GM23338 (cell line): ENCODE data around the gene DNAJB12. TPM values are rescaled to one million over a fixed set of nuclear protein-coding genes. Genes with fewer than 3 reads are reported as not detected.
"Not testable (repeated sequence)": the region's sequence is repeated elsewhere in the genome, so short reads cannot be mapped to it uniquely, and the experiment has no call there.

Experiments used
- ATAC-seq: fragments of 200-7000 bp; cut with Tn5 transposase; 3 replicates; pipeline ENCODE4 v1.9.1; 2020
- DNase-seq: peaks from one replicate; pipeline ENCODE4 v3.0.0-alpha.2; 2015; ENCODE audit warnings: low spot score
- H2AFZ ChIP-seq: fragments of 200-600 bp; sonication (generic); 2 replicates; pipeline ENCODE4 v1.8.0; 2016; ENCODE audit warnings: antibody characterized with exemption, mild to moderate bottlenecking, moderate library complexity
- H3F3A ChIP-seq: fragments of 200-600 bp; sonication (generic); replicated peaks from 2 replicates; pipeline ENCODE4 v1.8.0; 2017; ENCODE audit warnings: antibody characterized with exemption, mixed run types, low read depth
- H3K27ac ChIP-seq: fragments of 200-600 bp; sonication (generic); 2 replicates; pipeline ENCODE4 v1.6.1; 2016; ENCODE audit warnings: low read depth
- H3K27me3 ChIP-seq: fragments of 200-600 bp; sonication (generic); 2 replicates; pipeline ENCODE4 v1.8.0; 2016; ENCODE audit warnings: mild to moderate bottlenecking, mixed run types, moderate library complexity; ENCODE audit not compliant: insufficient read depth
- H3K36me3 ChIP-seq: fragments of 200-600 bp; sonication (generic); 2 replicates; pipeline ENCODE4 v1.8.0; 2016; ENCODE audit warnings: mild to moderate bottlenecking; ENCODE audit not compliant: insufficient read depth
- H3K4me1 ChIP-seq: fragments of 200-600 bp; sonication (generic); 2 replicates; pipeline ENCODE4 v1.8.0; 2016; ENCODE audit warnings: mild to moderate bottlenecking, moderate library complexity; ENCODE audit not compliant: insufficient read depth
- H3K4me2 ChIP-seq: fragments of 200-600 bp; sonication (generic); 2 replicates; pipeline ENCODE4 v1.7.1; 2017; ENCODE audit warnings: mixed run types
- H3K4me3 ChIP-seq: fragments of 200-600 bp; sonication (generic); 2 replicates; pipeline ENCODE4 v1.6.1; 2016; ENCODE audit warnings: mixed run types
- H3K79me2 ChIP-seq: fragments of 200-600 bp; sonication (generic); replicated peaks from 2 replicates; pipeline ENCODE4 v1.8.0; 2017; ENCODE audit warnings: mild to moderate bottlenecking; ENCODE audit not compliant: insufficient read depth
- H3K9me2 ChIP-seq: fragments of 200-600 bp; sonication (generic); 2 replicates; pipeline ENCODE4 v1.8.0; 2017; ENCODE audit not compliant: insufficient read depth
- H4K20me1 ChIP-seq: fragments of 200-600 bp; sonication (generic); replicated peaks from 2 replicates; pipeline ENCODE4 v1.8.0; 2017; ENCODE audit warnings: mild to moderate bottlenecking; ENCODE audit not compliant: insufficient read depth
- H3K27ac Mint-ChIP-seq: 2 replicates; pipeline ENCODE4 v1.8.0; 2020; ENCODE audit warnings: inconsistent platforms, mild to moderate bottlenecking, moderate library complexity, mixed read lengths
- H3K27me3 Mint-ChIP-seq: 3 replicates; pipeline ENCODE4 v1.8.0; 2022; ENCODE audit warnings: low read depth, mild to moderate bottlenecking, moderate library complexity, mixed read lengths, inconsistent platforms; ENCODE audit not compliant: insufficient read depth, poor library complexity
- H3K36me3 Mint-ChIP-seq: 3 replicates; pipeline ENCODE4 v1.8.0; 2021; ENCODE audit warnings: low read depth, mild to moderate bottlenecking, inconsistent platforms, moderate library complexity, mixed read lengths
- H3K4me1 Mint-ChIP-seq: 3 replicates; pipeline ENCODE4 v1.8.0; 2020; ENCODE audit warnings: mild to moderate bottlenecking, inconsistent platforms, mixed read lengths
- H3K4me3 Mint-ChIP-seq: 3 replicates; pipeline ENCODE4 v1.8.0; 2021; ENCODE audit warnings: moderate library complexity, mild to moderate bottlenecking, inconsistent platforms, mixed read lengths
- H3K9me3 Mint-ChIP-seq: 3 replicates; pipeline ENCODE4 v1.8.0; 2020; ENCODE audit warnings: moderate library complexity, mild to moderate bottlenecking, inconsistent platforms, mixed read lengths
- CREB1 ChIP-seq: fragments of 250-450 bp; sonication (Bioruptor Pico); IDR thresholded peaks from 2 replicates; pipeline ENCODE4 v1.5.0; 2020; ENCODE audit warnings: low read depth, mild to moderate bottlenecking, moderate library complexity
- EZH2phosphoT487 ChIP-seq: fragments of 200-600 bp; sonication (generic); IDR thresholded peaks from one replicate; pipeline ENCODE4 v1.8.1; 2018; ENCODE audit warnings: antibody characterized with exemption; ENCODE audit not compliant: unreplicated experiment
- STAT1 ChIP-seq: IDR thresholded peaks from one replicate; pipeline ENCODE4 v1.6.1; 2016; ENCODE audit warnings: antibody characterized with exemption; ENCODE audit not compliant: unreplicated experiment
- ZNF462 ChIP-seq: fragments of 250-450 bp; sonication (Bioruptor Pico); IDR thresholded peaks from 2 replicates; pipeline ENCODE4 v1.5.0; 2020; ENCODE audit warnings: mild to moderate bottlenecking, moderate library complexity
- polyA plus RNA-seq: library from polyadenylated mRNA; unstranded; fragments of >200 nt; fragmentation: Nextera tagmentation; extraction: Ambion mirVana; gene quantifications from 2 replicates; pipeline ENCODE4 v1.2.1, GENCODE V29; 2016
- total RNA-seq: library from RNA; depleted of rRNA; stranded (reverse); fragments of >200 nt; shearing (Covaris generic); gene quantifications from 2 replicates; pipeline ENCODE4 v1.2.3, GENCODE V29; 2014
- TF ChIP-seq, protein P1 (sequence below): IDR thresholded peaks from one replicate; pipeline ENCODE4 v1.6.1; 2018; ENCODE audit warnings: antibody characterized with exemption; ENCODE audit not compliant: unreplicated experiment

The DNAJB12 gene
- total and polyA plus RNA-seq, 2 experiments from 2014 or later = 12.8 to 16.0 TPM

DNA sequence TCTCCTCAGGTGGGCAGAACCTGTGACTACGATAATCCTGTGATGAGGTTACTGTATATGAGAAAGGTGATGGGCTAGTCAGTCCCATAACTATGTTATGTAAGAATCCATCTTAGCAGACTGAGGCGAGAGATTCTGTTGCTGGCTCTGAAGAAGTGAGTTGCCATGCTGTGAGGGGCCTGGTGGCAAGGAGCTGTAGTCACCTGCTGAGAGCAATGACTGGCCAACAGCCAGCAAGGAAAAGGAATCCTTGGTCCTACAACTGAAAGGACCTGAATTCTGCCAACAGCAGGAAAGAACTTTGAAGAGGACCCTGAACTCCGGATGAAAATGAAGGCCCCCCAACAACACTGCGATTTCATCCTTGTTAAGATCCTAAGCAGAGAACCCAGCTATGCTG, 31.0 kb upstream of the DNAJB12 start (continued):
- TF ChIP-seq EZH2phosphoT487 = no peak
- TF ChIP-seq CREB1 (CRISPR knock-in tag) = no peak

- H3K4me1 Mint-ChIP-seq = peaks cover 35% of the 10 kb centered on the region
- H3K9me2 ChIP-seq, H2AFZ ChIP-seq, H3K27me3 ChIP-seq, H3K27me3 Mint-ChIP-seq, H3K79me2 ChIP-seq, H3K9me3 Mint-ChIP-seq, H3K4me2 ChIP-seq, H3K27ac ChIP-seq, H3K36me3 ChIP-seq, H4K20me1 ChIP-seq, H3F3A ChIP-seq, DNase-seq, H3K36me3 Mint-ChIP-seq, H3K4me3 ChIP-seq, H3K4me3 Mint-ChIP-seq: not testable (repeated sequence)
- peak overlapping the region; percentile 70 for H3K27ac Mint-ChIP-seq
- H3K4me1 ChIP-seq = peaks cover 11% of the 10 kb centered on the region
- peak; percentile 45 for ATAC-seq
Observed at GRCh38 chr10:72384982-72385381, 30.3 kb upstream of the DNAJB12 start.

DNA sequence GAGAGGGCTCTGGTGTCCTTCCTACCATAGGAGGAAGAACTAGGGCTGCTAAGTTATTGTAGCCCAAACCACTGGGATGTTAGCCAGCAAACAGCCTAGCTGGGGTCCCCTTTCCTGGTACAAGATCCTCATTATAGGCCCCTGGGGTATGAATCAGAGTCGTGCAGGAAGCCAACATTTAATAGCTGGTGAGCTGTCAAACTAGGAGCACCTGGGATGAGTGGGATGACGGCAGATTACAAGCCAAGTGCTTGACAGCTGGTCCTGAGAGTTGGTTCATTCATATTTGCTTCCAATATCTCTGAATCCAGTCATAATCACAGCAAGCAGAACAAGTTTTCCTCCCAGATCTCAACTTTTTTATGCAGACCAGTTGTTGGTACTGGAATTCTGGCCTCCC, 25.1 kb upstream of the DNAJB12 start:
- Mint-ChIP-seq H3K27me3 (peaks cover 4% of the 10 kb centered on the region), H3K4me3 (no peak overlapping the region), H3K9me3 (no peaks in the 10 kb centered on the region), H3K27ac (no peak overlapping the region), H3K36me3 (no peaks in the 10 kb centered on the region), H3K4me1 (peaks cover 35% of the 10 kb centered on the region)
- Histone ChIP-seq H4K20me1 (no peaks in the 10 kb centered on the region), H3F3A (no peaks in the 10 kb centered on the region), H3K79me2 (no peaks in the 10 kb centered on the region), H3K4me2 (no peak overlapping the region), H3K27ac (no peak overlapping the region), H3K4me3 (no peak overlapping the region), H3K9me2 (no peaks in the 10 kb centered on the region), H3K27me3 (no peaks in the 10 kb centered on the region), H2AFZ (no peak overlapping the region), H3K36me3 (no peaks in the 10 kb centered on the region), H3K4me1 (peaks cover 19% of the 10 kb centered on the region)
- DNase-seq (no peak), ATAC-seq (no peak)
- TF ChIP-seq STAT1 = no peak
- TF ChIP-seq, protein P1, sequence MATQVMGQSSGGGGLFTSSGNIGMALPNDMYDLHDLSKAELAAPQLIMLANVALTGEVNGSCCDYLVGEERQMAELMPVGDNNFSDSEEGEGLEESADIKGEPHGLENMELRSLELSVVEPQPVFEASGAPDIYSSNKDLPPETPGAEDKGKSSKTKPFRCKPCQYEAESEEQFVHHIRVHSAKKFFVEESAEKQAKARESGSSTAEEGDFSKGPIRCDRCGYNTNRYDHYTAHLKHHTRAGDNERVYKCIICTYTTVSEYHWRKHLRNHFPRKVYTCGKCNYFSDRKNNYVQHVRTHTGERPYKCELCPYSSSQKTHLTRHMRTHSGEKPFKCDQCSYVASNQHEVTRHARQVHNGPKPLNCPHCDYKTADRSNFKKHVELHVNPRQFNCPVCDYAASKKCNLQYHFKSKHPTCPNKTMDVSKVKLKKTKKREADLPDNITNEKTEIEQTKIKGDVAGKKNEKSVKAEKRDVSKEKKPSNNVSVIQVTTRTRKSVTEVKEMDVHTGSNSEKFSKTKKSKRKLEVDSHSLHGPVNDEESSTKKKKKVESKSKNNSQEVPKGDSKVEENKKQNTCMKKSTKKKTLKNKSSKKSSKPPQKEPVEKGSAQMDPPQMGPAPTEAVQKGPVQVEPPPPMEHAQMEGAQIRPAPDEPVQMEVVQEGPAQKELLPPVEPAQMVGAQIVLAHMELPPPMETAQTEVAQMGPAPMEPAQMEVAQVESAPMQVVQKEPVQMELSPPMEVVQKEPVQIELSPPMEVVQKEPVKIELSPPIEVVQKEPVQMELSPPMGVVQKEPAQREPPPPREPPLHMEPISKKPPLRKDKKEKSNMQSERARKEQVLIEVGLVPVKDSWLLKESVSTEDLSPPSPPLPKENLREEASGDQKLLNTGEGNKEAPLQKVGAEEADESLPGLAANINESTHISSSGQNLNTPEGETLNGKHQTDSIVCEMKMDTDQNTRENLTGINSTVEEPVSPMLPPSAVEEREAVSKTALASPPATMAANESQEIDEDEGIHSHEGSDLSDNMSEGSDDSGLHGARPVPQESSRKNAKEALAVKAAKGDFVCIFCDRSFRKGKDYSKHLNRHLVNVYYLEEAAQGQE = no peak
- TF ChIP-seq ZNF462 (CRISPR knock-in tag) = no peak
- TF ChIP-seq CREB1 (CRISPR knock-in tag) = no peak
- no peak for TF ChIP-seq EZH2phosphoT487
